Spleen (tissue), 11 donors: ENCODE results near the gene LAMC1. TPM values are rescaled to one million over a fixed set of nuclear protein-coding genes. Genes with fewer than 3 reads are reported as not detected.

Source experiments
- DNase-seq: peaks from one replicate; pipeline ENCODE4 v3.0.0-alpha.2; 2020
- H3K27ac ChIP-seq, 8 donors: fragments of 200-600 bp; sonication (generic) in 7 of 8; 1 replicate in 4 of 8; 2 replicates in 4 of 8; pipeline versions ENCODE4 v1.5.0 to v1.8.0; 2016 to 2021; ENCODE audit warnings: inconsistent platforms in 4 of 8, mild to moderate bottlenecking in 4 of 8, moderate library complexity in 1 of 8
- H3K27me3 ChIP-seq, 7 donors: fragments of 200-600 bp; sonication (generic) in 6 of 7; replicated peaks in 1 of 7; 1 replicate in 4 of 7; 2 replicates in 3 of 7; pipeline versions ENCODE4 v1.5.0 to v1.8.0; 2016 to 2021; ENCODE audit warnings: inconsistent platforms in 3 of 7, mild to moderate bottlenecking in 1 of 7
- H3K36me3 ChIP-seq, 6 donors: fragments of 200-600 bp; sonication (generic) in 5 of 6; 1 replicate in 4 of 6; 2 replicates in 2 of 6; pipeline versions ENCODE4 v1.5.0 to v1.8.0; 2016 to 2021; ENCODE audit warnings: inconsistent platforms in 2 of 6
- H3K4me1 ChIP-seq, 6 donors: fragments of 200-600 bp; sonication (generic) in 5 of 6; 1 replicate in 3 of 6; 2 replicates in 3 of 6; pipeline versions ENCODE4 v1.5.0 to v1.8.0; 2016 to 2021; ENCODE audit warnings: inconsistent platforms in 3 of 6
- H3K4me3 ChIP-seq, 8 donors: fragments of 200-600 bp; sonication (generic) in 7 of 8; 1 replicate in 4 of 8; 2 replicates in 4 of 8; pipeline versions ENCODE4 v1.5.0 to v1.8.0; 2016 to 2021; ENCODE audit warnings: inconsistent platforms in 4 of 8, mild to moderate bottlenecking in 4 of 8, moderate library complexity in 2 of 8
- H3K9me3 ChIP-seq, 8 donors: fragments of 200-600 bp; sonication (generic) in 7 of 8; 1 replicate in 4 of 8; 2 replicates in 4 of 8; pipeline versions ENCODE4 v1.5.0 to v1.8.0; 2016 to 2021; ENCODE audit warnings: inconsistent platforms in 4 of 8
- POLR2A ChIP-seq, 3 donors: fragments of 450-650 bp; IDR thresholded peaks; one replicate each; pipeline ENCODE4 v1.5.1; 2017; ENCODE audit warnings: antibody characterized with exemption in 3 of 3, mild to moderate bottlenecking in 1 of 3
- POLR2AphosphoS5 ChIP-seq, 3 donors: sonication (generic); formaldehyde crosslinking; IDR thresholded peaks; one replicate each; pipeline ENCODE4 v1.5.1; 2017; ENCODE audit warnings: antibody characterized with exemption in 3 of 3
- WGBS, 5 donors: extraction: QIAGEN DNeasy Blood & Tissue Kit in 3 of 5; methylation state at CpG; one replicate each; pipeline versions ENCODE4 v1.1.5 to v1.1.7; 2013 to 2018; 5-methylcytosine and 5-hydroxymethylcytosine counted together
- intact Hi-C: fragments of 100-400 bp; cut with DNase I; formaldehyde crosslinking; loops from one replicate; pipeline ENCODE4 v1.15.0; 2023; ENCODE audit warnings: low total_unique reads
- polyA plus RNA-seq, 3 donors: library from polyadenylated mRNA; stranded (reverse); fragments of 200-250 nt; gene quantifications; one replicate each; pipeline ENCODE4 v1.2.1, GENCODE V29; 2013
- total RNA-seq, 7 donors: library from RNA; depleted of rRNA in 3 of 7; stranded (reverse); fragments of >200 nt in 3 of 7; fragmentation: NEBNext Ultra II Directional in 4 of 7; extraction: Animal tissue kit (Norgen Biotek cat#: 25700) in 4 of 7; gene quantifications; one replicate each; pipeline versions ENCODE4 v1.1.0 to v1.2.1, GENCODE V29; 2016 to 2021
- TF ChIP-seq, protein P1 (sequence below), 11 experiments: fragments of 200-600 bp in 7 of 11; fragments of 450-650 bp in 4 of 11; sonication (generic) in 4 of 11; IDR thresholded peaks in 8 of 11; conservative IDR thresholded peaks in 3 of 11; 1 replicate in 7 of 11; 2 replicates in 4 of 11; pipeline versions ENCODE4 v1.4.0 to v1.8.0; 2016 to 2021; ENCODE audit warnings: antibody characterized with exemption in 11 of 11, inconsistent platforms in 4 of 11, mild to moderate bottlenecking in 1 of 11
- donor health status: healthy with polysubstance abuse.
- donor health status: DM: no; HTN: no; CAD: no; lungs with moderate emphysema.
- donor health status: DM: no; HTN: no; CAD: no.
- donor health status: Bipolar disorder and iron deficiency.
- donor health status: healthy.
- donor health status: DM: no; HTN: no; CAD: no.
- donor health status: DM: yes; HTN: yes; CAD: no.

The LAMC1 gene
- total and polyA plus RNA-seq, 10 donors: 2.7 to 38.5 (median 30.5) TPM

DNA sequence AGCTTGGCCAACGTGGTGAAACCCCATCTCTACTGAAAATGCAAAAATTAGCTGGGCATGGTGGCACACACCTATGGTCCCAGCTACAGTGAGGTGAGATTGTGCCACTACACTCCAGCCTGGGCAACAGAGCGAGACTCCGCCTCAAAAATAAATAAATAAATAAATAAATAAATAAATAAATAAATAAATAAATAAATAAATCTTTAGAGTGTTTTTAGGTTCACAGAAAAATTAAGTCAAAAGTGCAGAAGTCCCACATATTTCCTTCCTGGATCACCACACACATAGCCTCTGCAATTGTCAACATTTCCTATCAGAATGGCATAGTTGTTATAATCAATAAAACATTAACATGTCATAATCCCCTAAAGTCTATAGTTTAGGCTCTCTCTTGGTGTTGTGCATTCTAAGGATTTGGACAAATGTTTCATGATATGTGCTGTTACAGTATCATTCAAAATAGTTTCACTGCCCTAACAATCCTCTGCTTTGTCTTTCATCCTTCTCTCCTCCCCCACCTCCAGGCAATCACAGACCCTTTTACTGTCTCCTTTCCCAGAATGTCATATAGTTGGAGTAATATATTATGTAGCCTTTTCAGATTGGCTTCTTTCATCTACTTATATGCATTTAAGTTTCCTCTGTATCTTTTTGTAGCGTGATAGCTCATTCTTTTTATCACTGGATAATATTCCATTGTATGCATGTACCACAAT, 58.3 kb downstream of the LAMC1 start:
- DNase-seq: no peak
- Histone ChIP-seq H3K4me1 (peaks cover 0 to 10% (median 3%) of the 10 kb centered on the region in 6 donors), H3K27ac (no peak overlapping the region), H3K36me3 (no peaks in the 10 kb centered on the region), H3K4me3 (no peak overlapping the region), H3K9me3 (no peaks in the 10 kb centered on the region), H3K27me3 (no peaks in the 10 kb centered on the region)
- no peak for TF ChIP-seq POLR2A (IDR thresholded peaks at IDR 0.05)
- no peak for TF ChIP-seq POLR2AphosphoS5 (IDR thresholded peaks at IDR 0.05)
- TF ChIP-seq, protein P1, sequence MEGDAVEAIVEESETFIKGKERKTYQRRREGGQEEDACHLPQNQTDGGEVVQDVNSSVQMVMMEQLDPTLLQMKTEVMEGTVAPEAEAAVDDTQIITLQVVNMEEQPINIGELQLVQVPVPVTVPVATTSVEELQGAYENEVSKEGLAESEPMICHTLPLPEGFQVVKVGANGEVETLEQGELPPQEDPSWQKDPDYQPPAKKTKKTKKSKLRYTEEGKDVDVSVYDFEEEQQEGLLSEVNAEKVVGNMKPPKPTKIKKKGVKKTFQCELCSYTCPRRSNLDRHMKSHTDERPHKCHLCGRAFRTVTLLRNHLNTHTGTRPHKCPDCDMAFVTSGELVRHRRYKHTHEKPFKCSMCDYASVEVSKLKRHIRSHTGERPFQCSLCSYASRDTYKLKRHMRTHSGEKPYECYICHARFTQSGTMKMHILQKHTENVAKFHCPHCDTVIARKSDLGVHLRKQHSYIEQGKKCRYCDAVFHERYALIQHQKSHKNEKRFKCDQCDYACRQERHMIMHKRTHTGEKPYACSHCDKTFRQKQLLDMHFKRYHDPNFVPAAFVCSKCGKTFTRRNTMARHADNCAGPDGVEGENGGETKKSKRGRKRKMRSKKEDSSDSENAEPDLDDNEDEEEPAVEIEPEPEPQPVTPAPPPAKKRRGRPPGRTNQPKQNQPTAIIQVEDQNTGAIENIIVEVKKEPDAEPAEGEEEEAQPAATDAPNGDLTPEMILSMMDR (IDR thresholded peaks at IDR 0.05 in 8 of 11, conservative IDR thresholded peaks at IDR 0.05 in 3 of 11): no peak
- intact Hi-C loops: no loop called here
- WGBS, 5 donors: 89 to 97% (median 93%) methylated on average over 4 of the region's 4 CpGs

DNA sequence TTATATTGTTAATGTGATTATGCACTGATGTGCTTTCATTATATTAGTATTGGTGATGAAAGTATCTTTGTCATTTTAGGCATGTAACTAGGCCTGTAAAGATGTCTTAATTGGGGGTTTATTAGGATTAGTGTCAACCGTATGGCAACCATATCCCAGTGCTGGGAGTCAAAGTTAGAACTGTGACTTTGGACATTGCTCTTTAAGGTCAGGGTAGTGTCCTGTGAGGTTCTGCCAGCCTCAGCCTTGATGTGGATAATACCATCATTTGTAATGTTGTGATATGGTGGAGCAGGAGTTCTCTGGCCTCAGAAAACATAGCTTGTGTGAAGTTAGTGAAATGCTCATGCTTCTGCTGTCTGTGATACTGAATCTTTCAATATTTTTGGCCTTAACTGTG, 59.4 kb downstream of the LAMC1 start:
- Histone ChIP-seq H3K27me3 (no peaks in the 10 kb centered on the region), H3K9me3 (no peaks in the 10 kb centered on the region), H3K36me3 (no peaks in the 10 kb centered on the region), H3K4me3 (no peak overlapping the region), H3K4me1 (peaks cover 0 to 10% (median 3%) of the 10 kb centered on the region in 6 donors), H3K27ac (no peak overlapping the region)
- TF ChIP-seq, protein P1 (IDR thresholded peaks at IDR 0.05 in 8 of 11, conservative IDR thresholded peaks at IDR 0.05 in 3 of 11): no peak
- TF ChIP-seq POLR2AphosphoS5 (IDR thresholded peaks at IDR 0.05) (no peak), POLR2A (IDR thresholded peaks at IDR 0.05) (no peak)
- DNase-seq: no peak
- WGBS, 5 donors: 80 to 100% (median 93%) methylated on average over 1 of the region's 1 CpG
- intact Hi-C loops: no loop called here

DNA sequence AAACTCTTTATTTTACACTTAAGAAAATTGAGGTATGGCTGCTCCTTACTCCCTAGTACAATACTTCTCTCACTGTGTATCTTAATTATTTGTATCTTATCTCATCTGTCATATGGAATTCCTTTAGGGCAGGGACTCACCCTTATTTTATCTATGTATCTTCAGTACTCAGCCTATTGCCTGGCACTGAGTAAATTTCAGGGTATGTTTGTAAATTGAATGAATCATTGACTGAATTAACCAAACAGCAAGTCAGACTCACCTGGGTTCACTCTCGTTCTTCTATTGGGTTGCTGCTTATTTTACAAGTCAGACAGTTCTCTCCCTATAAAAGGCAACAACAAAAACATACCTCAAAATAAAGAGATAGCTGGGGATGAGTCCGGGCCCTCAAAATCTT, 63.8 kb downstream of the LAMC1 start:
- TF ChIP-seq, protein P1 (IDR thresholded peaks at IDR 0.05 in 8 of 11, conservative IDR thresholded peaks at IDR 0.05 in 3 of 11): no peak
- no peak for TF ChIP-seq POLR2AphosphoS5 (IDR thresholded peaks at IDR 0.05)
- TF ChIP-seq POLR2A (IDR thresholded peaks at IDR 0.05): no peak
- Histone ChIP-seq H3K9me3 (no peaks in the 10 kb centered on the region), H3K4me3 (no peak overlapping the region), H3K4me1 (peaks cover 0 to 8% (median 0%) of the 10 kb centered on the region in 6 donors), H3K27me3 (no peaks in the 10 kb centered on the region), H3K36me3 (no peaks in the 10 kb centered on the region), H3K27ac (no peak overlapping the region)
- intact Hi-C loops: no loop called here
- WGBS, 5 donors: 85 to 96% (median 93%) methylated on average over 2 of the region's 2 CpGs
- DNase-seq: no peak

GRCh38 chr1:183089025-183089639, 65.9 kb downstream of the LAMC1 start:
- Histone ChIP-seq H3K9me3 (no peaks in the 10 kb centered on the region), H3K4me1 (peaks cover 0 to 8% (median 0%) of the 10 kb centered on the region in 6 donors), H3K27me3 (no peaks in the 10 kb centered on the region), H3K27ac (no peak overlapping the region), H3K36me3 (no peaks in the 10 kb centered on the region), H3K4me3 (no peak overlapping the region)
- no peak for TF ChIP-seq POLR2AphosphoS5 (IDR thresholded peaks at IDR 0.05)
- TF ChIP-seq, protein P1 (IDR thresholded peaks at IDR 0.05 in 8 of 11, conservative IDR thresholded peaks at IDR 0.05 in 3 of 11): no peak
- no peak for TF ChIP-seq POLR2A (IDR thresholded peaks at IDR 0.05)
- whole genome bisulfite sequencing, 5 donors: 93 to 99% (median 97%) methylated on average over 3 of the region's 3 CpGs
- no peak for DNase-seq
- intact Hi-C loops: no loop called here
